IMR-90 (cell line): ENCODE measurements around the gene BBS7. TPM values are rescaled to one million over a fixed set of nuclear protein-coding genes. Genes with fewer than 3 reads are reported as not detected.

ENCODE experiments used
- ATAC-seq: fragments of 200-7000 bp; cut with Tn5 transposase; 2 replicates; pipeline ENCODE4 v1.9.1; 2020; ENCODE audit warnings: low read depth, mild to moderate bottlenecking, moderate library complexity
- BruUV-seq: library from RNA; stranded (reverse); fragments of 400-500 nt; replicated peaks from 2 replicates; lab custom pipeline; 2021; lab: Mats Ljungman, UMichigan
- CTCF ChIA-PET: fragments of 300-600 bp; formaldehyde crosslinking; extraction: SDS; loops from one replicate; lab custom pipeline; 2021; ENCODE audit warnings: antibody characterized with exemption; lab: Yijun Ruan, JAX
- POLR2A ChIA-PET: fragments of 300-600 bp; sonication (Branson Sonifier 250); formaldehyde crosslinking; loops from one replicate; lab custom pipeline; 2022; ENCODE audit warnings: antibody characterized with exemption; ENCODE audit not compliant: unreplicated experiment; lab: Charles Lee
- DNase-seq: peaks from one replicate; pipeline ENCODE4 v3.0.0; 2013
- H2AFZ ChIP-seq: replicated peaks from 2 replicates; pipeline ENCODE3; 2013; ENCODE audit warnings: low read length, mild to moderate bottlenecking; ENCODE audit not compliant: poor library complexity
- H2AK5ac ChIP-seq: 2 replicates; pipeline ENCODE4 v1.6.1; 2013; ENCODE audit warnings: low read depth, low read length, inconsistent platforms
- H2AK9ac ChIP-seq: replicated peaks from 2 replicates; pipeline ENCODE3; 2013; ENCODE audit warnings: mild to moderate bottlenecking, low read depth, low read length, moderate library complexity; ENCODE audit not compliant: poor library complexity
- H2BK120ac ChIP-seq: 2 replicates; pipeline ENCODE4 v1.6.1; 2013; ENCODE audit warnings: low read depth, low read length, inconsistent platforms
- H2BK15ac ChIP-seq: 3 replicates; pipeline ENCODE4 v1.6.1; 2013; ENCODE audit warnings: low read depth, low read length, inconsistent platforms
- H2BK20ac ChIP-seq: 2 replicates; pipeline ENCODE4 v1.6.1; 2013; ENCODE audit warnings: low read depth, mild to moderate bottlenecking, inconsistent platforms, low read length, moderate library complexity
- H2BK5ac ChIP-seq: 2 replicates; pipeline ENCODE4 v1.6.1; 2013; ENCODE audit warnings: mild to moderate bottlenecking, low read depth, low read length, inconsistent platforms; ENCODE audit not compliant: poor library complexity, severe bottlenecking
- H3K14ac ChIP-seq: replicated peaks from 2 replicates; pipeline ENCODE4 v1.6.1; 2013; ENCODE audit warnings: low read depth, low read length, inconsistent platforms
- H3K18ac ChIP-seq: 2 replicates; pipeline ENCODE4 v1.6.1; 2013; ENCODE audit warnings: low read depth, low read length, control low read depth
- H3K23ac ChIP-seq: 2 replicates; pipeline ENCODE4 v1.6.1; 2013; ENCODE audit warnings: low read depth, low read length, inconsistent platforms
- H3K27ac ChIP-seq: 2 replicates; pipeline ENCODE4 v1.5.1; 2013; ENCODE audit warnings: mild to moderate bottlenecking, control low read depth, low read length; ENCODE audit not compliant: insufficient read depth
- H3K27me3 ChIP-seq: 2 replicates; pipeline ENCODE4 v1.6.1; 2013; ENCODE audit warnings: low read length; ENCODE audit not compliant: control insufficient read depth, insufficient read depth
- H3K36me3 ChIP-seq: 2 replicates; pipeline ENCODE4 v1.6.1; 2013; ENCODE audit warnings: low read length, mixed read lengths; ENCODE audit not compliant: control insufficient read depth, insufficient read depth
- H3K4ac ChIP-seq: 2 replicates; pipeline ENCODE4 v1.6.1; 2013; ENCODE audit warnings: low read depth, low read length, inconsistent platforms
- H3K4me1 ChIP-seq: 2 replicates; pipeline ENCODE4 v1.6.1; 2013; ENCODE audit warnings: low read length, mixed read lengths; ENCODE audit not compliant: control insufficient read depth, insufficient read depth
- H3K4me2 ChIP-seq: 2 replicates; pipeline ENCODE4 v1.6.1; 2013; ENCODE audit warnings: low read depth, mild to moderate bottlenecking, control low read depth, low read length, moderate library complexity
- H3K4me3 ChIP-seq: 2 replicates; pipeline ENCODE4 v1.5.1; 2013; ENCODE audit warnings: low read depth, mild to moderate bottlenecking, control low read depth, low read length, moderate library complexity; ENCODE audit not compliant: insufficient read depth
- H3K56ac ChIP-seq: 2 replicates; pipeline ENCODE4 v1.6.1; 2013; ENCODE audit warnings: low read length, inconsistent platforms; ENCODE audit not compliant: insufficient read depth; ENCODE audit errors: extremely low read depth
- H3K79me1 ChIP-seq, 2 experiments: 2 replicates each; pipeline ENCODE4 v1.6.1; 2013; ENCODE audit warnings: low read length in 2 of 2, inconsistent platforms in 1 of 2, low read depth in 1 of 2
- H3K9ac ChIP-seq: 2 replicates; pipeline ENCODE4 v1.6.1; 2013; ENCODE audit warnings: low read depth, low read length, control low read depth
- H3K9me1 ChIP-seq: 2 replicates; pipeline ENCODE4 v1.6.1; 2013; ENCODE audit warnings: low read length, inconsistent platforms; ENCODE audit not compliant: insufficient read depth
- H3K9me3 ChIP-seq: 2 replicates; pipeline ENCODE4 v1.6.1; 2013; ENCODE audit warnings: low read length; ENCODE audit not compliant: control insufficient read depth, insufficient read depth
- H4K20me1 ChIP-seq: 2 replicates; pipeline ENCODE4 v1.6.1; 2013; ENCODE audit warnings: low read length, inconsistent platforms; ENCODE audit not compliant: insufficient read depth
- H4K5ac ChIP-seq: 2 replicates; pipeline ENCODE4 v1.6.1; 2013; ENCODE audit warnings: mild to moderate bottlenecking, low read depth, low read length, control low read depth
- H4K8ac ChIP-seq, 2 experiments: 2 replicates each; pipeline ENCODE4 v1.6.1; 2013; ENCODE audit warnings: low read depth in 2 of 2, low read length in 2 of 2, control low read depth in 1 of 2, inconsistent platforms in 1 of 2
- H4K91ac ChIP-seq: 2 replicates; pipeline ENCODE4 v1.6.1; 2013; ENCODE audit warnings: low read depth, low read length, inconsistent platforms; ENCODE audit not compliant: insufficient read depth
- BHLHE40 ChIP-seq: fragments of 150-350 bp; IDR thresholded peaks from 2 replicates; pipeline ENCODE4 v1.6.1; 2016; ENCODE audit warnings: mild to moderate bottlenecking, low read depth, low read length
- CEBPB ChIP-seq: IDR thresholded peaks from 2 replicates; pipeline ENCODE4 v1.6.1; 2012; ENCODE audit warnings: low read depth, low read length, improper control_type of control experiment
- CHD1 ChIP-seq: IDR thresholded peaks from 2 replicates; pipeline ENCODE4 v1.6.1; 2012; ENCODE audit warnings: low read depth, low read length, improper control_type of control experiment
- ELK1 ChIP-seq: fragments of 150-350 bp; IDR thresholded peaks from 2 replicates; pipeline ENCODE4 v1.6.1; 2016; ENCODE audit warnings: low read depth, mild to moderate bottlenecking, low read length, moderate library complexity, borderline replicate concordance
- FOS ChIP-seq: fragments of 150-350 bp; IDR thresholded peaks from 2 replicates; pipeline ENCODE4 v1.6.1; 2016; ENCODE audit warnings: low read depth, low read length
- MAFK ChIP-seq: IDR thresholded peaks from 2 replicates; pipeline ENCODE4 v1.6.1; 2012; ENCODE audit warnings: low read depth, low read length, improper control_type of control experiment
- MAZ ChIP-seq: IDR thresholded peaks from 2 replicates; pipeline ENCODE4 v1.6.1; 2012; ENCODE audit warnings: low read depth, mild to moderate bottlenecking, low read length, improper control_type of control experiment, moderate library complexity, borderline replicate concordance
- MXI1 ChIP-seq: IDR thresholded peaks from 2 replicates; pipeline ENCODE4 v1.6.1; 2012; ENCODE audit warnings: low read depth, mild to moderate bottlenecking, low read length, moderate library complexity, borderline replicate concordance
- POLR2A ChIP-seq: IDR thresholded peaks from 2 replicates; pipeline ENCODE4 v1.6.1; 2012; ENCODE audit warnings: mild to moderate bottlenecking, low read depth, low read length
- RAD21 ChIP-seq: IDR thresholded peaks from 2 replicates; pipeline ENCODE4 v1.6.1; 2012; ENCODE audit warnings: low read length, improper control_type of control experiment
- RCOR1 ChIP-seq: IDR thresholded peaks from 2 replicates; pipeline ENCODE4 v1.6.1; 2012; ENCODE audit warnings: mild to moderate bottlenecking, low read length, improper control_type of control experiment; ENCODE audit not compliant: insufficient replicate concordance
- RFX5 ChIP-seq: IDR thresholded peaks from 2 replicates; pipeline ENCODE4 v1.8.0; 2012; ENCODE audit warnings: low read depth, mild to moderate bottlenecking, low read length, moderate library complexity
- SMC3 ChIP-seq: fragments of 150-350 bp; IDR thresholded peaks from 2 replicates; pipeline ENCODE4 v1.6.1; 2016; ENCODE audit warnings: low read depth, mild to moderate bottlenecking, antibody characterized with exemption, low read length, moderate library complexity
- WGBS, 2 experiments: methylation state at CpG; one replicate each; pipeline versions ENCODE4 v1.1.5 to v1.1.7; 2013; ENCODE audit warnings: missing lambda C conversion rate in 2 of 2; ENCODE audit not compliant: insufficient read length in 1 of 2; ENCODE audit errors: extremely low coverage in 2 of 2; 5-methylcytosine and 5-hydroxymethylcytosine counted together
- dilution Hi-C: fragments of 300-500 bp; cut with HindIII; formaldehyde crosslinking; loops from one replicate; pipeline ENCODE4 v1.14.3; 2018; ENCODE audit warnings: low sequenced_read_pairs; ENCODE audit not compliant: unreplicated experiment
- in situ Hi-C: fragments of 300-500 bp; cut with MboI; formaldehyde crosslinking; loops from 3 replicates; pipeline ENCODE4 v1.14.3; 2019; ENCODE audit warnings: low sequenced_read_pairs, inconsistent platforms, mixed read lengths
- intact Hi-C: fragments of 100-400 bp; cut with micrococcal nuclease; formaldehyde crosslinking; loops from 2 replicates; pipeline ENCODE4 v1.10.0; 2022
- polyA plus RNA-seq, 3 experiments: library from polyadenylated mRNA; depleted of rRNA; stranded (reverse); fragments of >200 nt; gene quantifications; 2 replicates each; pipeline ENCODE4 v1.2.3, GENCODE V29; 2012; ENCODE audit warnings: low replicate concordance in 1 of 3
- total RNA-seq: library from RNA; depleted of rRNA; stranded (reverse); fragments of >200 nt; gene quantifications from 2 replicates; pipeline ENCODE4 v1.2.3, GENCODE V29; 2012

BBS7 gene
- total and polyA plus RNA-seq, 2 of the 4 experiments (the other 2 are of a cell fraction) = 23.0 to 32.3 TPM

- no peak for TF ChIP-seq BHLHE40
These were observed 6.9 kb upstream of the BBS7 start (continued) for GRCh38 chr4:121877041-121877773.

DNA sequence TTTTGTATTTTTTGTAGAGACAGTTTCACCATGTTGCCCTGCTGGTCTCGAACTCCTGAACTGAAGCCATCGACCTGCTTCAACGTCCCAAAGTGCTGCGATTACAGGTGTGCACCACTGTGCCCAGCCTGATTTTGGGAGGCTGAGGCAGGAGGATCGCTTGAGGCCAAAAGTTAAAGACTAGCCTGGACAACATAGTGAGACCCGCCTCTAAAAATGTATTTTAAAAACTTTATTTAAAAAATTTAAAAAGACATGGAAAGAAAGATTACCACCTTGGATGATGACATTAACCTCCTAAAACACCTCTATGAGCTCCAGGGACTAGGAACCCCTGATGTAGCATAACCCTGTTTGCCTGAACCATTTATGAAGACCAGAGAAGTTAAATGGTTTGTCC lies 5.8 kb upstream of the BBS7 start:
- Histone ChIP-seq H4K20me1 (no peaks in the 10 kb centered on the region), H3K27ac (no peak overlapping the region), H3K4ac (no peak overlapping the region), H3K14ac (no peak overlapping the region), H2AFZ (no peak overlapping the region), H2AK5ac (no peak overlapping the region), H3K9me3 (no peaks in the 10 kb centered on the region), H2BK15ac (no peak overlapping the region), H2AK9ac (no peak overlapping the region), H2BK120ac (no peak overlapping the region), H3K56ac (no peak overlapping the region), H3K4me2 (no peak overlapping the region), H3K9ac (no peak overlapping the region), H3K18ac (no peak overlapping the region), H3K27me3 (no peaks in the 10 kb centered on the region), H3K79me1 (no peaks in the 10 kb centered on the region), H3K36me3 (no peaks in the 10 kb centered on the region), H2BK5ac (no peak overlapping the region), H4K91ac (no peak overlapping the region), H2BK20ac (no peak overlapping the region), H3K4me1 (no peaks in the 10 kb centered on the region; the same call in 1 of the 2 replicates), H4K5ac (no peak overlapping the region), H3K4me3 (no peak overlapping the region), H3K23ac (no peak overlapping the region), H4K8ac (no peak overlapping the region), H3K9me1 (peaks cover 4% of the 10 kb centered on the region; the same call in 1 of the 2 replicates)
- dilution Hi-C loops = no loop called here
- intact Hi-C loops = no loop called here
- in situ Hi-C loops = no loop called here
- BruUV-seq = no TSS peak
- no peak for ATAC-seq
- POLR2A ChIA-PET = no interaction called here
- CTCF ChIA-PET = no interaction called here
- TF ChIP-seq RFX5 (no peak), ELK1 (no peak), SMC3 (no peak), BHLHE40 (no peak), MAZ (no peak), CEBPB (no peak), RAD21 (no peak), POLR2A (no peak), MAFK (no peak), MXI1 (no peak), FOS (no peak), CHD1 (no peak), RCOR1 (no peak)
- DNase-seq = no peak
- 100% methylated on average over 1 of the region's 6 CpGs; no CpG with 5 or more reads in 1 of the 2 experiments for WGBS, 2 experiments
